COR-L47 (cell line): Measurements from ENCODE around the gene CEP131.

Experiments used
- DNase-seq: peaks from one replicate; lab custom pipeline; 2025; lab: John Stamatoyannopoulos, UW

The CEP131 gene

DNA sequence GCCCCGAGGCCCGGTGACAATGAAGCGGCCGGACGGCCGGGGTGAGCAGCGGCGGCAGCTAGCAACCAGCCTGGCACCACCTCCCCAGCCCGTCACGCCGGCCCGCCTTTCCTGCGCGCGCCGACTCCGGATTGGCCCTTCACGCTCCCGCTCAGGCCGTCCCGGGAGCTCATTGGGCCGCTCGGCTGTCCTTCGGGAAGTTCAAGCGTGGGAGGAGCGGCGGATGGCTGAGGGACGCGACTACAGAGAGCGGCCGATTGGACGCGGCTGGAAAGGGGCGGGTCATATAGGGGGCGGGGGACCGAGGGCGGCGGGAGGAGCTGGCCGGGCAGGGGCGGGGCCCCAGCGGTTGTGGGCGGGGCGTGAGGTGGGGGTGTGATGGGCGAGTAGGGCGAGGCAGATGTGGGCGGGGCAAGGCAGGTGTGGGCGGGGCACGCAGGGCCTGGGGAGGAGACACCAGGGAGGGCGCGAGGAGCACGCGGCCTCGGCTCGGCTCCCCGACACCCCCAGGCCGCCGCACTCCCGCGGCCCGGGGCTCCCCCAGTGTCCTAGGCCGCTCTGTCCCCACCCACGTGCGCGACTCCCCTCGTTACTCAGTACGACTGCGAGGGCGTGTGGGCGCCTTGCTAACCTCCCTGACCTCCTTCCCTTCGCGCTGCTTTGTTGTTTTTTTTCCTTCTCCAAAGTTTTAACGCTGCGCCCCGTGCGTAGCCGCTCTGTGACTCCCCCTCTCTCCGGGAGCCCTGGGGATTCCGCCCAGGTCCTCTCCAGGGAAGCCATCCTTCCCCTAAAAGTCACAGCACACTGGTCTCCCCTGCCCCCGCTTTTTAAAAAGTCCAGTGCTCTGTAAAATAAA is at the start of gene CEP131:
CEP131 (minus strand) TSS at position 60 of the 856 bp plus-strand sequence. CDS start 2,909 bp downstream, outside the sequence.
- DNase-seq: peak; percentile 96

DNA sequence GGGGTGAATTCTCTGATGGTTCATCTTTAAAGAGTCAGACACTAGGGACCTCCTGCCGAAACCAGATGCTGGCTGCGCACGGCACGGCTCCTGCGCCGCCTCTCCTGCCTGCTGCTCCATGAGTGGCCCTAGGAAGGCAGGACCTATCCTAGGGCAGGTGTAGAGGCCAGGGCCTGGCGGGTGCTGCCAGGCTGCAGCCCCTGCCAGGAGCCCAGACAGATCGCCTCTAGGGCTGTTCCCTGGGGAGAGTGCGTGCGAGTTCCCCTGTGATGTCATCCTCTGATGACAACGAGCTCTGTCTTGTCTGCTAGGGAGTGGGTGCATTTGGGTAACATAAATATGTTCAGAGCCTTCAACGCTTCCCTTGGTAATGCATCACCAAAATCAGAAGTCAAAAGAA is 48.5 kb upstream of the CEP131 start:
- DNase-seq: no peak

DNA sequence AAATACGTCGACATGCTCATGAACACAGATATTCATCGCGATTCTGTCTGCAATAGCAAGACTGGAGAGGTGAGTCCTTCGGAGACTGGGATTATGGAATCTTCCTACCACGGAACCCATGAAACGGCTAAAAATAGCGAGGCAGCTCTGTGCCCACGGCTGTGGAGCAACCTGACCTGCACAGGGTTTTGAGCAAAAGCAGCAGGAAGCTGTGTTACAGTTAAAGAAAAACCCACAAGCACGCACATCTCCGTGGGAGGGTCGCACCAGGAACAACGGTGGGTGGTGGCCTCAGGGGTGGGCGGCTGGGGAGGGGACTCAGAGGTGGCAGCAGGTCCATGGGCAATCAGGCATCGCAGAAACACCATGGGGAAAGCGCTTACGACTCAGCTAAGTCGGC is 47.5 kb upstream of the CEP131 start:
- no peak for DNase-seq

DNA sequence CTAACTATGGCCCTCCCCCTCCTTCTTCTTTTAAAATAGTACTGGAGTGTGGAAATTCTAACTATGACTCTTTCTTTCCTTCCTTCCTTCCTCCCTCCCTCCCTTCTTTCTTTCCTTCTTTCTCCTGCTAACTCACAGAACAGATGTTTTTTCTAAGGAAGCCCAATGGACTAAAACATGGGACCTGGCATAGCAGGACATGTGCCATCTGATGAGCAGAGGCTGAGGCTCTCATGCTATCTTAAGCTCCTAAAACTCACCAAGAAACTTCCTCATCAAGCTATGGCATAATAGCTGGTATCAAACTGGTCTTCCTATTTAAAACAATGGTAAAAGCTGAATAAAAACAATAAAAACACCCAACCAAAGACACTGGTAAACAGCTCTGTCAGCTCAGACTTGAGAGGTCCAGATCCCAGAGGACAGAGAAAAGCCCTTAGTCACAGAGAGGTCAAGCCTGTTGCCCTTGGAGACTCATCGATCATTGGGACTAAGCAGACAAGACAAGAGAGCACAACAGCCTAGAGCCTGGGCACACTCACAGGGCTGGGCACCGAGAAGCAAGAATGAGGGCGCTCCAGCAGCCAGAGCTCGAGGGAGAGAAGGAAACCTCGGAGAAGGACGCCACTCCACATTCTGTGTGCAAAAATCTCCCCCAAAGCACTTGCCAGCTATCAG is 44.8 kb upstream of the CEP131 start:
- DNase-seq: no peak

DNA sequence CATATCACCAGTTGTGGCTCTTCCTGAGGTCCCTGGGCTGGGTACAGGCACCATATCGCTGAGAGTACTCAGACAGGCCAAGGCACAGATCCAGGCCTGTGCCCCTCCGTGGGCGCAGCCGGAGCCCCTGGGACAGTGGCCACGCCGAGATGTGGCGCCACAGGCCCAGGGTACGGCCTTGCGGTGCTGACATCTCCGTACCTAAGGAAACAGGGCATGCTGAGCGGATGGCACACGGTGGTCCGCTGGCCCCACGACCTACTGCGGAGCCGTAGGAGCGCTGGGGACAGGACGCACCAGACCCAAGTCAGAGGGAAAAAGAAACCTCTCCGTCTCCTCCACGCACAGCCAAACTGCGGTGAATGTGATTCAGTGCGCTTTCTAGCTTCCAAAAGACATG is 42.8 kb upstream of the CEP131 start:
- DNase-seq: no peak

DNA sequence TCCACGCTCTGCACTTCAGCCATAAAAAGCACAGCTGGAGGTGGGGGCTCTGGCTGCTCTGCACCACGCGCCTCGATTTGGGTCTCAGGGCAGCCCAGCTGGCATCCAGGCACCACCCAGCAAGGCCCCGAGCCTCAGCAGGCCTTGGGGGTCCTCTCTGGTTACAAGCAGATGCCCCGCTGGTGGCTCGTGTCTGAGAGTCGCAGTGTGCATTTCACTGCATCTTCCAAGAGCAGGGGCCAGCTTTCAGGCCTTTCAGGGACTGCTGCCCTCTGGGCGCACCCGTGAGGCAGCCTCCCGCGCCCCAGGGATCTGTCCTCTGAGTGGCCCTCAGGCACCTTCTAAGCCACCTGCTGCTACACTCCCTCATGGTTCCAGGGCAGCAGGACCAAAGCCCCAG is 41.9 kb upstream of the CEP131 start:
- no peak for DNase-seq

DNA sequence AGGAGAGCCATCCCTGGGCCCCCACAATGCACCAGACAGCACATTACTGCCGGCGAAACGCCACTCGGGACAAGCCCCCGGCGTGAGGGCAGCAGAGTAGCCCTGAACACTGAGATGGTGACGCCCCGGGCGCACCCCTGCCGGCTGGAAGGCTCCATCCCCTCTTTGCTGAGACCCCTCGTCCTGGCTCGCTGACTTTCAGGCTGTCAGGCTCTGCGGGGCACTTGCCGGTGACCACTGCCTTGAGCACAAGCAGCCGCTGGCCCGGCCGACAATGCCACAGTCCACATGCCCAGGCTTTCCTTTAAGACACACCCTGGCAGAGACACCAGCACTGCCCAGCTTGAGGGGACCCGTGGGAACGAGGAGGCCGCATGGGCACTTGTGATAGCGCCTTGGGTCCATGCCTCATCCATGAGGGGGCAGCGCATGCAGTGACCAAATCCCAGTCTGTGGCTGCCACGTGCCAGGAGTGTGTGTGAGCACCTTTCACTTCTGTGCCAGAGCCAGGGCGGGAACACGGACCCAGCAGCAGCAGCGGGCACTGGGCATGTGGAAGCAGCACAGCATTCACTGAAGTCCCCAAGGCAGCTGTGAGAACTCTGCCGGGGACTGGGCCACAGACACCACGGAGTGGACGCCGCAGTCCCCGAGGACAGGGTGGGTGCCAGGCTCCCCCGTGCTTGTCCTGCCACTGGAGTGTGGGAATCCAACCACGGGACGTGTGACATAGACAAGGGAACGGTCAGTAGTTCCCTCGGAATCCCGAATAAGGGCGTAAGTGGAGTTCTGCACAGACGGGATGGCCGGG is 40.8 kb upstream of the CEP131 start:
- no peak for DNase-seq

DNA sequence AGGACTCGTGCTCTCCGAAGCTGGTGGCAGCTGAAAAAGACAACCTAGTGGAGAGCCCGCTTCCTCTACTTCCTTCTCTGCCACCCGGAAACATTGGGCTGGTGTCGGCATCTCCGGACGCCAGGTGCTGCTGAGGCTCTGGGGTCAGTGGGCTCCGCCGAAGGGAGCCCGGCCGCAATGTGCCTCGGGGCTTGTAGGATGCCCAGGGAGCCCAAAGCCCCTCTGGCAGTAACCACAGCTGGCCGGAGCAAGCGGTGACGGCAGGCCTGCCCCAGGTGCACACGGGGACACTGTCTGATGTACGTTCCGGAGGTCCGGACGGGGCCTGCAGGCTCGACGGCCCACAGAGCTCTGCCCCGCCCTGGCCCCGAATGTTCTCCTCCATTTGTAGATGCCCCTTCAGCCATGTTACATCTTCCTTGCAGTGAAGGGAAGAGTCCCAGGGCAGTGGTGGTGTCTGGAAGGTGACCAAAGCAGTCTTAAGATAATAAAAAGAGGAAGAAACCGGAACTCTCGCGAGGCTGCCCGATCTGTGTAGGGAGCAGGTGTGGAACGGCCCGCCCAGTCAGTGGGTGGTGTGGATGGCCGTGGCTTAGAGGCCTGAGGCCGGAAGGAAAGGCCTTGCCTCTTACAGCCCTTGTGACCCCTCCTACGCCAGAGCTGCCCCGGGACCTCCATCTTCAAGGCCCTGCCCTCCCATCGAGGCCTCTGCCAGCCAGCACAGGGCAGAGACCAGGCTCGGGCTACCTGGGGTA is 39.0 kb upstream of the CEP131 start:
- DNase-seq: no peak

DNA sequence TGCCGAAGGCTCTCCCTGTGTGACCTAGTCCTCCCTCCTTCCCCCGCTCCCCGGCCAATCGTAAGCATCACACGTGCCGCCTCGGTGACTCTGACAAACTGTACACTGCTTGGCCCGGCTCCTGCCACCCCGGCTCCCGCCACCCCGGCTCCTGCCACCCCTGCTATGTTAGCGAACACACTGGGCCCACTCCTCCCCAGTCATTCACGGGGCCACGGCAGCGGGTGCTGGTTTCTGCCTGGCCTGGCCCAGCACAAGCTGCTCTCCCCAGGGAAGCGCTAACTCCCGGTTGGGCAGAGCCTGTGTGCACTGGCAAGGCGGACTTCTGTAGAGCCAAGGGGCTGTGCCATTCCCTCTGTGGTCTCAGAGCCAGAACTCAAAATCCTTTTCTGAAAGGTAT is 38.3 kb upstream of the CEP131 start:
- DNase-seq: no peak

DNA sequence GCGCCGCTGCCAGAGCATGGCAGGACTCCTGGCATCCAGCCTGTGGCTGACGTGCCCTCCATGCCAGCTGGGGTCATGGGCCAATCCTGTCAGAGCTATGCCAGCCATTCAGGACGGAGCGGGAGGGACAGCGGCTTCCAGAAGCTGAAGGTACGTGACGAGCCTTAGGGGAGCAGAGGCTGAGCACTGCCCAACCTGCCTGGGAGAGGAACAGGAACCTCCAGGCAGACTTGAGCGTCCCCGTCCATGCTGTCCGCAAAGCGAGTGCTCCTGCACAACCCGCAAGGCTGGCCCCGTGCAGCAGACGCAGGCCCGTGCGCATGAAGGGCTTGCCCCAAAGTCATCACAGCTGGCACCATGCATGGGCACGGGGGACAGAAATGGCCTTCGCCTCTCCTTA is 37.9 kb upstream of the CEP131 start:
- no peak for DNase-seq

DNA sequence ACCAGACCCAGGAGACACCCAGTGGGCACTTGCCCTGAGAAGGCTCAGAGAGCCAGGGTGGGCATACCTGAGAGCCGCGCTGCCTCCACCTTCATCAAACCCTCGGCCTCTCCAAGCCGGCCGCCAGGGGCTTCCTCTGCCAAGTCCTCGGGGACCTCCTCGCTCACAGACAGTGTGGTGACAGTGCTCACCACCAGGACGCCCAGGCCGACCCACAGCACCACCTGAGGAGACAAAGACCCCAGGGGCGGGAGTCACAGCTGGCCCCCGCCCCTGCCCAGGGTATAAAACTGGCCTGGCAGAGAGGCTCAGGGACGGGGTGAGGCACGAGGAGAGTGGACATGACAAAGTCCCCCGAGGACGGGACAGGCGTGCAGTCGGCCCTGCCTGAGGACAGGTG is 37.4 kb upstream of the CEP131 start:
- no peak for DNase-seq

DNA sequence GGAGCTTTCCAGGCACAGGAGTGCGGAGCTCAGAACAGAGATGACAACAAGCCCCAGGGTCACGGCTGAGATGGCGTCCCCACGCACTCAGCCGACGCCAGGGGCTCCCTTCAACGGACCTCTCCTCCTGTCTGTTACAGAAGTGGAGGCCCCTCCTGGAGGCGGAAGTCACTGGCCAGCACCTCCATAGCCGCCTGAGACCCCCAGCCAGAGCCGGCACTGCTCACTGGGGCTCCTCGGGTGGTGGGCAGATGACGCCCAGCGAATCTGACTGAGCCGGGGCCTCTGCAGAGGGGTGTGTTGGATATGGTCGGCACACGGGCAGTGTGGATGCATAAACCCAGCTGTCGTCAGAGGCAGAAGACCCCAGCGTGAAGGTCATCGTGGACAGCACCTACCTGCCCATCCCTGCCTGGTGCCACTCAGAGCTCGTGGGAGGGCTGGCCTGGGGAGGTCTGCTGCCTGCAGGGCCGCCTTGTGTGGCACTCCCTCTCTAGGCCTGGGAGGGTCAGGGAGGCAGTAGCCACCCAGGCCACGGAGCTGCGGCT is 36.4 kb upstream of the CEP131 start:
- DNase-seq: no peak

DNA sequence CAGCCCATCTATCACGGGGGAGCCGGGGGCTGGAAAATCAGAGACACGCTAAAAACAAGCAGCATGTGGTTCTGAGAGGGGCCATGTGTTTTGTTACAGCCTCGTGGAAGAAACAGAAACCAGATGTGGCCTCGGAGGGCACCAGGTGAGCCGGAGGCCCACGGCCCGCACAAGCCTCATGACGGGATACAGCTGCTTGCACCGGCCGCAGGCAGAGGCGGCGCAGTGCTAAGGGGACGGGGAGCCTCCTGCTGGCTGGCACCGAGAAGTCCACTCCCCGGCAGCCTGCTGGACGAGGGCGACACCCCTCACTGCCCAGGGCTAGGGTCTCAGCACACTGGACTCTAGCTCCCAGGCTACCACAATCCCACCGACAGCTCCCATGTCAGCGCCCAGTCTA is 35.5 kb upstream of the CEP131 start:
- no peak for DNase-seq

DNA sequence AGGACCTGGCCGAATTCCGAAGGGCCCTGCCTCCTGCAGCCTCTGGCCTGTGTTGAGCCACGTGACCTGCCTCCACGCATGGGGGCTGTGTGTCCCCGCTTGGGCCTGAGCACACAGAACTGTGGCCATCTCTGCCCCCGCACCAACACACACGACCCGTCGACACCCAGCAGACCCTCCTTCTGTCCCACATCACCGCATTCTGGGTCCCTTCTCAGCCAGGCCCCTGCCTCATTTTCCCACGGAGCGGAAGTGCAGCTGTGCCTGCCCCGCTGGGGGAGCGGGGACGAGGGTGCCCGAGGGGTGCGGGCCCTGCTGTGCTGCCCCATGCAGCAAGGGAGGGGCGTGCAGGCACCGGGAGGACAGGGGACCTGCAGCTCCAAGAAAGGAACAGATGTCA is 34.8 kb upstream of the CEP131 start:
- DNase-seq: no peak

DNA sequence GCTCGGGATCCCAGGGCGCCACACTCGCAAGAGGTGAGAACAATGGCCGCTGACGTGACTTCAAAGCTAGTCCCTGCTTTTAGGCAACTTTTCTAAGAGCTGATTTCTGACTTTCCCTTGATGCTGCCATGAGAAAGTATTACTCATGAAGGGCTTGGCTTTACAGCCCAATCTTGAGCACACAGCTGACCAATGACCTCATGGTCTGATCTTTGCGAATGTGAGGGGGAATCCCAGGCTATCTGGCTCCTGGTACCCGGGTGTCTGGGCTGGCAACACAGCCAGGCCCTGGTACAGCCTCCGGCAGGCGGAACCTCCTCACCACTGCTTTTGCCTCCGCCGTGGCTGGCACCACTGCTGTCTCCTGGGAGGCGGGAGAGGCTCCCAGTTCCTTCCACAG is 33.9 kb upstream of the CEP131 start:
- no peak for DNase-seq

DNA sequence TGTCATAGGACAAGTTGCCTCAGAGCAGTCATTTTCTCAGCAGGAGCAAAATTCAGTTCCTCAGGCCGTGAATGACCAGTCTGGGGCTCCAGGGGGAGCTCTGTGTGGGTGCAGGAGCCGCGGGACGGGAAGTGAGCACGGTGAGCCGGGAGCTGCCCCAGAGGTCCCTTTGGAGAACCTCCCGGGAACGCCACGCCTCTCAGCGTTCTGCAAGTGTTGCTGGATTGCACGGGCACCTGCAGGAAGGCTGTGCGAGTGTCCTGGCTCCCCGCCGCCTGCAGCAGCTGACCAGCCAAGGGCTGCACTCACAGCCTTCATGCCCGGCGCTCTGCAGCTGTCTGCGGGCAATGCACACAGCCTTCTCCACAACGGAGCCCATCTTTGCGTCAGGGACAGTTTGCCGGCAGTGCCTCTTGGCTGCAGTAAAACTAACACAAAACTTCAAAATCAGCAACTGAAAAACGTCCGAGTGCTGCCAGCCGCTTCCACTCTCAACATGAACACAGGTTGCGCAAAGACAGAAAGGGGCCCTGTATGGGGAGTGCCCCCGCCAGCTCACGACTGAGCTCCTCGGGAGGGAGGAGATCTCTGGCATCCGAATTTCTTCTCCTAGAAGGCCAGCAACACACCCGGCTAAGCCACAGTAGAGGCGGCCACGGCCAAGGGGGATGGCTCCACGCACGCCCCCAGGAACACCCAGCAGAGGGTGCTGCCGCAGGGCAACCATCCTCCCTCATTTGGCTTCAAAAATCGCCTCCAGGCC is 32.4 kb upstream of the CEP131 start:
- DNase-seq: peak; percentile 98

DNA sequence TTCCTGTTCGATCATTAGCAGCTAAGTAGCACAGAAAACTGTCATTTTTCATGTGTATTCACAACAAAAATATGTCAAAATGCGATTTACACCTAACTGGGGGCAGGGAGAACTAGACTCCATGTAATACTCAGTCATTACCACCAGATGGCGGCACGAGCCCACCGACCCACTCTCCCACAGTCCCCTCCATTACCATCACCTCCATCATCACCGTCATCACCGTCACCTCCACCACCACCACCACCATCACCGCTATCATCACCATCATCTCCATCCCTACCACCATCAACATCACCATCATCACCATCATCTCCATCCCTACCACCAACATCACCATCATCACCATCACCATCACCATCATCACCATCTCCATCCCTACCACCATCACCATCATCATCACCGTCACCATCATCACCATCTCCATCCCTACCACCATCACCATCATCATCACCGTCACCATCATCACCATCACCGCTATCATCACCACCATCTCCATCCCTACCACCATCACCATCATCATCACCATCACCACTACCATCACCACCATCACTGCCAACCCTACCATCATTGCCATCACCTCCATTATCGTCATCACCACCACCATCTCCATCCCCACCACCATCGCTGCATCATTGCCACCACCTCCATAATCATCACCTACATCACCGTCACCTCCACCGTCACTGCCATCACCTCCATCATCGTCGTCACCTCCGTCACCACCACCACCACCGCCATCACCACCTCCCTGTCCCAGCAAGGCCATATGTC is 30.8 kb upstream of the CEP131 start:
- peak; percentile 31 for DNase-seq

DNA sequence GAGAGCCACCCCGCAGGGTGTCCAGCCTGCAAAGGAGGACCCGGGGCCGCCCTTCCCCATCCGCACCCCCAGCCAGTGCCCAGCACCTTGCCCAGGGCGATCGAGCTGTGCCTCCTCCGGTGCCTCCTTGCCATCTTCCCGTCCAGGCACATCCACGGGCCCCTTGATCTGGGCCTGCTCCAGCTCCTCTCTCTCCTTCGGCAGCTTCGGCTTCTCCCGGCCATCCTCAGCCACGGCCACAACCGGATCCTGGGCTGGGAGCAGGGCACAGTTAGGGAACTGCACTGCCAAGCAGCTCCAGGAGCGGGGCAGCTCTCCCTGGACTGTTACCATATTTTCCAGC is 30.2 kb upstream of the CEP131 start:
- no peak for DNase-seq

DNA sequence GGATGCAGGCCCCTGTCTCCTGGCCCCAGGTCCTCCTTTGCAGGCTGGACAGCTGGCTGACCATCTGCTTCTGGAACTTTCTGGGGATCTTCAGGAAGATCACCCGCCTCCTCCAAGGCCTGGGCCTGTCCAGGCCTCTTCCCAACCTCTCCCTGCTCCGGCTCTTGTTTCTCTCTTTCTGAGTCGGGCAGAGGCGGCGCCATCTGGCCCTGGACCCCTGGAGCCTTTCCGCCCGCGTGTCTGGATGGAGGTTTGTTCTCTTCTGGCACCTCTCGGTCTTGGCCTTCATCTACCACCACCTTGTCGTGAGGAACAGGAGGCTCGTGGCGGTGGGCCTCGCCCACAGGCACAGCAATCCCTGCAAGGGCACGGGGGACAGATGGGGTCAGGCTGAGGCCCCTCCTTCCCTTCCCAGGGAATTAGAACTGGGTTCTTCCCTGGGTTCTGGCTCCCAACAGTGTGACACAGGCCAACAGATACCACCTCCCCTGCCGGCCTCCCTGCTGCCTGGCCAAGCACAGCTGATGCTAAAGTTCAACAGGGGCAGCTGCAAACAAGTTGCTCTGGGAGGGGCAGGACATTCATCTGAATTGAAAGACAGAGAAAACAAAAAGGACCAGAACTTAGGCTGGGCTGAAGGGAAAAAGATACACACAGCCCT is 29.7 kb upstream of the CEP131 start:
- peak; percentile 25 for DNase-seq
